ENCODE measurements around the gene SPATS2.

GRCh38 chr12:49562831-49563230 lies 195.6 kb downstream of the SPATS2 start:
- TF ChIP-seq CTCF (IDR thresholded peaks at IDR 0.05) = no peak
- no peak for TF ChIP-seq REST (IDR thresholded peaks at IDR 0.05; ENCODE audit: insufficient read depth in 1 of 2, low read depth in 2 of 2, low read length in 1 of 2)

Measured in Panc1 (cell line).